ENCODE measurements around the gene GATAD2B. TPM values are rescaled to one million over a fixed set of nuclear protein-coding genes. Genes with fewer than 3 reads are reported as not detected.

The GATAD2B gene
- total RNA-seq, 4 donors from 2014 or later, result 22.0 to 40.7 (median 28.1) TPM

DNA sequence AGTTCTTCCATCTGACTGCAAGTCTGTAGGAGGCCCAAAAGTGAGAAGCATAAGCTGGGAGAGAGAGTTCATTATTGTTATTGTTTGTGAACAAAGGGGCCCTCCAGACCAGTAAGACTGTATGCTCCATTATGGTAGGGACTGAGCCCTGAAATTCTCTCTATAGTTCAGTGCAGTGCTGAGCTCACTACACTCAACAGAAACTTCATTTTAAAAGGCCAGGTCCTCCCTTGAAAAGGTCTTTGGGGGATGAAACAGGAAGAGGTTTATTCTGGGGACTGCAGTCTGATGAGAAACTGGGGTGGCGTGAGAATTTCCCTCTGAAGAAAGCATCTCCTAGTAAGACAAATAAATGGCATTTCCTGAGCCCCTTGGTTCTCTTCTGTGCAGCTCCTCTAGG is 5.5 kb upstream of the GATAD2B start:
- Histone ChIP-seq H3K9me3 (no peaks in the 10 kb centered on the region), H3K27me3 (no peaks in the 10 kb centered on the region), H3K36me3 (peaks cover 0 to 36% of the 10 kb centered on the region in 2 donors), H3K4me3 (no peak overlapping the region), H3K4me1 (peaks cover 7% of the 10 kb centered on the region in 2 donors), H3K27ac (peak overlapping the region in 2 of 4 donors; percentile 17 to 48)
- DNase-seq (no peak), ATAC-seq (no peak)
- TF ChIP-seq POLR2A (IDR thresholded peaks at IDR 0.05), result no peak
- TF ChIP-seq, protein P1, sequence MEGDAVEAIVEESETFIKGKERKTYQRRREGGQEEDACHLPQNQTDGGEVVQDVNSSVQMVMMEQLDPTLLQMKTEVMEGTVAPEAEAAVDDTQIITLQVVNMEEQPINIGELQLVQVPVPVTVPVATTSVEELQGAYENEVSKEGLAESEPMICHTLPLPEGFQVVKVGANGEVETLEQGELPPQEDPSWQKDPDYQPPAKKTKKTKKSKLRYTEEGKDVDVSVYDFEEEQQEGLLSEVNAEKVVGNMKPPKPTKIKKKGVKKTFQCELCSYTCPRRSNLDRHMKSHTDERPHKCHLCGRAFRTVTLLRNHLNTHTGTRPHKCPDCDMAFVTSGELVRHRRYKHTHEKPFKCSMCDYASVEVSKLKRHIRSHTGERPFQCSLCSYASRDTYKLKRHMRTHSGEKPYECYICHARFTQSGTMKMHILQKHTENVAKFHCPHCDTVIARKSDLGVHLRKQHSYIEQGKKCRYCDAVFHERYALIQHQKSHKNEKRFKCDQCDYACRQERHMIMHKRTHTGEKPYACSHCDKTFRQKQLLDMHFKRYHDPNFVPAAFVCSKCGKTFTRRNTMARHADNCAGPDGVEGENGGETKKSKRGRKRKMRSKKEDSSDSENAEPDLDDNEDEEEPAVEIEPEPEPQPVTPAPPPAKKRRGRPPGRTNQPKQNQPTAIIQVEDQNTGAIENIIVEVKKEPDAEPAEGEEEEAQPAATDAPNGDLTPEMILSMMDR (IDR thresholded peaks at IDR 0.05 in 4 of 5, conservative IDR thresholded peaks at IDR 0.05 in 1 of 5), result no peak
- in situ Hi-C loops (cut with MboI; ENCODE audit: low sequenced_read_pairs in 4 of 4) (loop anchor here in 1 of 4 donors (10.0 kb wide), 1 partner anchor 57 kb away; the partner anchor contains the start of gene RAB13), intact Hi-C loops (cut with DNase I; ENCODE audit: low total_unique reads) (no loop called here)

DNA sequence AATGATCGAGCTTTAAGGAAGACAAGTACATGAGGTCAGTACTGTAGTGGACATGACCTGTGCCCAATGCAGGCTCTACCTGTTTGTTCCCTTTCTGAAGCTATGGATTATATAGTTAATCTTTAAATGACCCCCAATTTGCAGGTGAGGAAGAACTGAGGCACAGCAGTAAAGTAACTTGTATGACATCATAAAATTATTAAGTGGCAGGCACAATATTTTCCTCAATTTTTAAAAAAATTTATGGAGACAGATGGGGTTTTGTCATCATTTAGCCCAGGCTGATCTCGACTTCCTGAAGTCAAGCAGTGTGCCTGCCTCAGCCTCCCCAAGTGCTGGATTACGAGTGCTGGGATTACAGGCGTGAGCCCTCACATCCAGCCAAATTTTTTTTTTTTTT is 3.6 kb upstream of the GATAD2B start:
- Histone ChIP-seq H3K4me1 (peaks cover 11% of the 10 kb centered on the region in 2 donors), H3K4me3 (no peak overlapping the region), H3K27me3 (no peaks in the 10 kb centered on the region), H3K27ac (no peak overlapping the region), H3K9me3 (no peaks in the 10 kb centered on the region), H3K36me3 (peaks cover 0 to 19% of the 10 kb centered on the region in 2 donors)
- TF ChIP-seq, protein P1 (IDR thresholded peaks at IDR 0.05 in 4 of 5, conservative IDR thresholded peaks at IDR 0.05 in 1 of 5), result no peak
- no peak for TF ChIP-seq POLR2A (IDR thresholded peaks at IDR 0.05)
- DNase-seq, result no peak
- no peak for ATAC-seq
- in situ Hi-C loops (cut with MboI; ENCODE audit: low sequenced_read_pairs in 4 of 4), result loop anchor here in 1 of 4 donors (10.0 kb wide), 1 partner anchor 58 kb away; the partner anchor contains the start of gene RAB13
- intact Hi-C loops (cut with DNase I; ENCODE audit: low total_unique reads), result no loop called here

DNA sequence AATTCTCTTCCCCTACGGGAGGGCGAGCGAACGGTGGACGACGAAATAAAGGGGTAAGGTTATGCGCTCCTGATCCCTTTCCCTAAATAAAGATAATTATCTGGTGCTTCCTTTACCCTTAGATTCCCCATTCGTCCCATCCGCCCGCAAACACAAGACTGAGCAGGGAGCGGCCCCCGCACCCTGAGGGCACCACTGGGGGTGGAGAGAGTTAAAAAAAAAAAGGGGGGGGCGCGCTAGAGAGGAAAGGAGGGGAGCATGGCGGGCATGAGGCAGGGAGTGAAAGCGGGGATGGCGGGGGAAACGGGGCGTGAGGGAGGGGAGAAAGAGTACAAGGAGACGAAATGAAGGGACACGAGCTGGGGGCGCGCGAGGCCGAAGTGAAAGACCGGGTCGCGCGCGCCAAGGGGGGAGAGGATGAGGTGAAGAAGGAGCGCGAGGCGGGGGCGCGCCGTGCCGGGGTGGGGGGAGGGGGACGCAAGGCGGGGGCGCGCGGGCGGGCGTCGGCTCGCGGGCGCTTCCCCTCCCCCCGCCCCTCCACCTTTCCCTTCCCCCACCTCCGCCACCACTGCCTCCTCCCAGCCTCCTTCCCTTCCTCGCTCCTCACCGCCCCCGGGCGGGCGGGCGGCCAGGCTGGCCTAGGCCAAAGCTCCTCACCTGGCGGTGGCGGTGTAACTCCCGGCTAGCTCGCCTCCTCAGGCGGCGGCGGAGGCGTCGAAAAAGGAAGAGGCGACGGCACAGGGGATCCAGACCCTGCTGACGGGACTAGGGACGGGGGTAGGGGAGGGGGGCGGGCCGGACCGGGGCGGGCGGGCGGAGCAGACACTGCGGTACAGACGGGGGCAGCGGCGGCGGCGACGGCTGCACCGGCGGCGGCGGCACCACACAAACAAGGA is 448 bp downstream of the GATAD2B start:
- ATAC-seq, result peak; percentile 22 to 26
- intact Hi-C loops (cut with DNase I; ENCODE audit: low total_unique reads), result loop anchor here (5.0 kb wide), 3 partner anchors 65 to 125 kb away; partner anchors contain the start of gene RAB13

DNA sequence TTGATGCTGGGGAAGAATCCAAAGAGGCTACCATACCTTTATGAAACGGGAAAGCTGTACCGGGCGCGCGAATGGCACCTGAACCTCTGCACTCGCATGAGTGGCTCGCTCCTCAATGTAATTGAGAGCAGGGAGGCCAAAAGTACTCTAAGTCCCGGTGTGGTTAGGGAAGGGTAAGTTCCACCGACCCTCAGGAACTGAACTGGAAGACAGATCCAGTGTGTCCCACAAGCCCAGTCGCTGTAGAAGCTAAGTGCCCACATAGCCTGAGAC is 1.0 kb downstream of the GATAD2B start:
- ATAC-seq (no peak), DNase-seq (peak in 1 of 2 donors; percentile 14)
- Histone ChIP-seq H3K27me3 (no peaks in the 10 kb centered on the region), H3K36me3 (no peaks in the 10 kb centered on the region), H3K9me3 (no peaks in the 10 kb centered on the region), H3K27ac (peak overlapping the region; percentile 98 to 99 (median 98)), H3K4me3 (peak overlapping the region; percentile 56 to 93 (median 89)), H3K4me1 (peaks cover 48 to 50% of the 10 kb centered on the region in 2 donors)
- in situ Hi-C loops (cut with MboI; ENCODE audit: low sequenced_read_pairs in 4 of 4), result loop anchor here (10.0 to 25.0 kb wide), 2 partner anchors 63 to 109 kb away; partner anchors contain the start of gene RAB13 (in 1 of the 4)
- no peak for TF ChIP-seq POLR2A (IDR thresholded peaks at IDR 0.05)
- TF ChIP-seq, protein P1 (IDR thresholded peaks at IDR 0.05 in 4 of 5, conservative IDR thresholded peaks at IDR 0.05 in 1 of 5), result no peak
- intact Hi-C loops (cut with DNase I; ENCODE audit: low total_unique reads), result loop anchor here (5.0 kb wide), 3 partner anchors 66 to 124 kb away; partner anchors contain the start of gene RAB13

More for the DNA sequence above, 448 bp downstream of the GATAD2B start:
- no peaks in the 10 kb centered on the region for H3K9me3 ChIP-seq
- TF ChIP-seq POLR2A (IDR thresholded peaks at IDR 0.05), result peak in 1 of 2 donors; percentile 58
- TF ChIP-seq, protein P1 (IDR thresholded peaks at IDR 0.05 in 4 of 5, conservative IDR thresholded peaks at IDR 0.05 in 1 of 5), result peak in 1 of 5 experiments; percentile 25
- H3K27ac ChIP-seq, result peak overlapping the region; percentile 98 to 99 (median 98)
- H3K27me3 ChIP-seq, result no peaks in the 10 kb centered on the region
- peak in 1 of 2 donors; percentile 51 for DNase-seq
- no peaks in the 10 kb centered on the region for H3K36me3 ChIP-seq
- H3K4me1 ChIP-seq, result peaks cover 47 to 50% of the 10 kb centered on the region in 2 donors
- in situ Hi-C loops (cut with MboI; ENCODE audit: low sequenced_read_pairs in 4 of 4), result loop anchor here (10.0 to 25.0 kb wide), 2 partner anchors 62 to 110 kb away; partner anchors contain the start of gene RAB13 (in 1 of the 4)
- H3K4me3 ChIP-seq, result peak overlapping the region; percentile 56 to 93 (median 89)
